ENCODE data around the gene LMNTD2.

Gene LMNTD2

DNA sequence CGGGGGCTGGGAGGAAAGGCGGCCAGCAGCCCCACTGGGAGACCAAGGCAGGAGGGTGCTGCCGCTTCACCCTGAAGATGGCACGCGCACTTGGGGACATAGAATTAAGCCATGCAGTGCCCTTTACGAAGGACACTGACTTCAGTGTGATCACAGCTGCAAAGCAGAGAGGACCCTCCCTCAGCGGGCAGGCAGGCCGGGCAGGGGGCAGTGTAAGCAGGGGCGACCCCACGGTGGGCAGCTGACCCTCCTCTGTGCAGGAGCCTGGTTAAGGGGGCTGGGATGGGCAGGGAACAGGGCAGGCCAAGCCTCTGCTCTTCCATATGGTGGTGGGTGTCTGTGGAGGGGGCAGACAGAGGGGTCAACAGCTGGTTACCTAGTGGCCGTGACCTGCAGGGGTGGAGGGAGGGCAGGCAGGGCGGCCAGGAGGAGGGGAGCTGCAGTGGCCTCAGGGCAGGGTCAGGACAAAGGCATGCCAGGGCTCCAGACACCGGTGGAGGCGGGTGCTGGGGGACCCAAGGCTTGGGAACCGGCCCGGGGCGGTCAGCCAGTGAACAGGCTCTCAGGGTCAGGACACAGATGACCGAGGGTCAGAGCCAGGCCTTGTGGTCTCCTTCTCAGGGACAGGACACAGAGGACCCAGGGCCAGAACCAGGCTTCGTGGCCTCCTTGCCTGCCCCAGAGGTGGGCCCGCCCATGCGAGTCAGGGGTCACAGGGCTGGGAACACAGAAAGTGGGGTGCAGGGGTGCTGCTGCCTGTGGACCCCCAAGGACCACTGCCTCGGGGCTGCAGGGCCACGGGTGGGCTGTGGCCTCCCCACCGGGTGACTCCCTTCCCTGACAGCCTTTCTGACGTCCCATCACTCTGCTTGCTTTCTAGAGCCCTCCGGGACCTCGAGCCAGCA lies 7.2 kb downstream of the LMNTD2 start:
- no peak for DNase-seq

DNA sequence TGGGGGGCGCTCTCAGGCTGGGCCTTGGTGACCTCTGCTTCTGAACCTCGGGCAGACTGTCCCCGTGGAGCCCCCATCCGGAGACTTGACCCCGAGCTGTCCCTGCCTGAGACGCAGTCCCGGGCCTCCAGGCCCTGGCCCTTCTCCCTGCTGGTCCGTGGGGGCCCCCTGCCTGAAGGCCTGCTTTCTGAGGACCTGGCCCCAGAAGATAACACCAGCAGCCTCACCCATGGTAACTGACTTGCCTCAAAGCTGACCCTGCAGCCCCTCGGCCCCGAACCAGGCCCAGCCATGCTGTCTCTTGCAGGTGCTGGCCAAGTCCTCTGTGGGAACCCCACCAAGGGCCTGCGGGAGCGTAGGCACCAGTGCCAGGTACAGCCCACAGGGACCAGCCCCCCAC lies 8.9 kb downstream of the LMNTD2 start:
- DNase-seq = no peak

DNA sequence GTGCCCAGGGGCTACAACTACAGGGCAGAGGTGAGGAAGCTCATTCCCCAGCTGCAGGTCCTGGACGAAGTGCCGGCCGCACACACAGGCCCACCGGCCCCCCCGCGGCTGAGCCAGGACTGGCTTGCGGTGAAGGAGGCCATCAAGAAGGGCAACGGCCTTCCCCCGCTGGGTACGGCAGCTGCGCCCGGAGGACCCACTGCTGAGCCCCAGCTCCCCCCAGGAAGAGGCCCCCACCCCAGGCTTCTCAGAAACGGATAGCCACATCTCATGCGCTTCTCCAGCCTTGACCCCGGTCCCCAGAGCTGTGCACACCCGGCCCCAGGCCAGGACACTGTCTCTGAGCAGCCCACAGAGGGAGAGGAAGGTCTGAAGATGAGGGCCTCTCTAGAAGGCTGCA lies 9.4 kb downstream of the LMNTD2 start:
- no peak for DNase-seq

DNA sequence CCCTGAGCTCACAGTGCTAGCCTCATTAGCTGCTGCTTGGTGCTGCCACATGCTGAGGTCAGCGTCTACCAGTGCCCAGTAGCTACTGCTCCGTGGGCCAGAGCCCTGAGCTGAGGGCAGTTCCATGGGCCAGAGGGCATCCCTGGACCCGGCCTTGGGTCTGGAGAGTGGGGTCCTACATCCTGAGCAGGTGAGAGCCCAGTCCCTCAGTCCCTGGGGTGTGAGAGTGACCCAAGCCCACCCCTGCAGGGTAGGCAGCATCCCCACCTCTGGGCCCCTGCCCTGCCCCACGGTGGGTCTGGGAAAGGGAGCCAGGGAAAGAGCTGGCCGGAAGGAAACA lies 9.8 kb downstream of the LMNTD2 start:
- no peak for DNase-seq

DNA sequence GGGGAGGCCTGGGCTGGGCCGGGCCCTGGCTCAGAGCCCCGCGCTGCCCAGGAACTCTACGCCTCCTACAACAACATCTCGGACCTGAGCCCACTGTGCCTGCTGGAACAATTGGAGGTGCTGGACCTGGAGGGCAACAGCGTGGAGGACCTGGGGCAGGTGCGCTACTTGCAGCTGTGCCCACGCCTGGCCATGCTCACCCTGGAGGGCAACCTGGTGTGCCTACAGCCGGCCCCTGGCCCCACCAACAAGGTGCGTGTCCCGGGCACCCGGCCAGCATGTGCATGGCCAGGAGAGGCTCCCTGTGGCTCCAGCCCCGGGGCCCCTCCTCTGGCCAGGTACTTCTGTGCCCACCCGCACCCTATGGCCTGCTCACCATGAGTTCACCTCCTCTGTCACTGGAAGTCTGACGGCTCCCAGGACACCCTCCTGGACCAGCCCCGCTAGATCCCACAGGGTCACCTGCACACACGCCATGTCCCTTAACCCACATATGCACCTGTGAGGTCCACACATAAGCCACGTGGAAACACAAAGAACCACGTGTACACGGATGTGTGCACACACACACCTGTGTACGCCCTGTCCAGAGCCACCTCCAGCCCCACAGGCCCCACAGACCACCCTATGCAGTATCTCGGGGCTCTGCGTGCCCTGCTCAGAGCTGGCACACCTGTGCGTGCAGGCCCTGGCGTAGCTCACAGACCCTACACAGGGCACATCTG lies 10.4 kb downstream of the LMNTD2 start:
- DNase-seq = no peak

DNA sequence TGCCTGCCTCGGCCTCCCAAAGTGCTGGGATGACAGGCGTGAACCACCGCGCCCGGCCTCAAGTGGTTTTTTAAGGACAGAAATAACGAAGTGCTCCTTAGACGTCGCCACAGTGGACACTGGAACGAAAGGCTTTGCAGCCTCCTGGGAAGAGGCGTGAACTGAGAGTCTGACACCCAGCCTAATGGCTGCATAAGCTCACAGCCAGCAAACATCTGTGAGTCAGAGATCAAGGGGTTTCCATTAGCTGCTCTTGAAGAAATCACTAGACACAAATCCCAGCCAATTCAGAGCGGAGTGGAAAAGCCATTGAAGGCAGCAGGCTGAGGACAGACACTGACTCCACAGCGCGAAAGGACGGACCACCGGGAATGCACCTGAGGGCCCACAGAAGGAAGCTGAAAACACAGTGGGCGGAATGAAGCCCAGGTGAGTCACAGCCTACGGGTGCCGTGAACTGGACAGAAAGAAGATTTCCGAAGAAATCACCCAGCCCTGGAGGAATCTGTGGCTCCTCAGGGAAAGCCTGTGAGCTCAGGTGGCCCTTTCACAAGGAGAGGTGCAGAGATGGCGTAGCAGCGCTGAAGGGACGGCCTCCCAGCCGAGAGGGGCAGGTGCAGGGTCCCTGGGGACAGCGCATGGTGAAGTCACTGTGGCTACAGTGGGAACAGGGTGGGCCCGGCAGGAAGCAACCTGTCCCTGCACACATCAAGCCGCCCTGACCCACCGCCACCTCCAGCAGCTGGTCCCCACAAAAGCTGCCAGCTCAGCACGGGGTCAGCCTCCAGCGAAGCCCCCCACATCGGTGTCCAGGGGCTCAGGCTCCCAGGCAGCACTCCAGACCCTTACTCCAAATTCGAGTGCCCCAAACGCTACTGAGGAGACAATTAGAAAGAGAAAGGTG lies 11.6 kb downstream of the LMNTD2 start:
- no peak for DNase-seq

DNA sequence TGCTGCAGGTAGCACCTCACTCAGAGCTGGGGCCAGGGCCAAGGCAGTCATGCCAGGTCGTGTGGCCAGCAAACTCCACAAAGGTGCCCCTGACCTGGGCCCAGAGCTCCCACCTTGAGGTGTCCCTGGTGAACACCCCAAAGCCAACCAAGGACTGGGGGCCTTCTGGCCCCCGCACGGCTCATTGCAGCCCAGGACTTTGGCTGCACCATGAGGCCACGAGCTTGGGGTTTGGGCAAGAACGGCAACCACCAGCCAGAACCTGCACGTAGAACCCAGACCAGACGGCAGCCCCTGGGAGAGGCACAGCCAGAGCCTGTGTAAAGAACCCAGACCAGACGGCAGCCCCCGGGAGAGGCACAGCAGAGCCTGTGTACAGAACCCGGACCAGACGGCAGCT lies 15.4 kb downstream of the LMNTD2 start:
- DNase-seq = no peak

DNA sequence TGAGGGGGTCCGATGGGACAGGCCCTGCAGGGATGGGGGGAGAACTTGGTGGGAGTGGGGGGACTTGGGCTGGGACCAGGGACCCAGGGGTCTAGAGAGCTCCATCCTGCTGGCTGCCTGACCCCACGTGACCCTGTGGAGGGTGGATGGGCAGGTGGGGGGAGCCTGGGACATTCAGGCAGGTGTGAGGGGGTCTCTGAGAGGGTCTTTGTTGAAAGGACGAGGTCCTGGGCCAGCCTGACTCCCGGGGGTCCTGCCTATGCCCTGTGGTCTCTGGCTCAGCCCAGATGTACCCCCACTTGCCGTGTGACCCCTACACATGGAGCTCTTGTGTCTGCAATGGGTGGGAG lies 15.7 kb downstream of the LMNTD2 start:
- DNase-seq = no peak

DNA sequence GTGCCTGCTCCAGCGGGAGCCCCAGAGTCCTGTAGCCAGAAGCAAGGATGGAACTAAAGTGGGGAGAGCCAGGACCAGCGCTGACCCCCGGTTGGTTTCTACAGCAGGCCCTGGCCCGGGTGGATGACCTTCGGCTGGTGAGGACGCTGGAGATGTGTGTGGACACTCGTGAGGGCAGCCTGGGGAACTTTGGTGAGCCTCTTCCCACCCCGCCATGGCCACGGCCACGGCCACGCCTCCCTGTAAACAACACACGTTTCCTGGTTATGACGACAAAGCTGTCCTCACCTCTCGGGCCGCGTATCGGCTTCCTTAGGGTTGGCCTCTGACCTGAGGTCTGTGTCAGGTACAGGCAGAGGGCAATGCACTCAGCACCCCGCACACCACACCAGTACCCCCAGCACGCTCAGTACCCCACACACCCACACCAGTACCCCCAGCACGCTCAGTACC lies 19.1 kb downstream of the LMNTD2 start:
- DNase-seq = no peak

DNA sequence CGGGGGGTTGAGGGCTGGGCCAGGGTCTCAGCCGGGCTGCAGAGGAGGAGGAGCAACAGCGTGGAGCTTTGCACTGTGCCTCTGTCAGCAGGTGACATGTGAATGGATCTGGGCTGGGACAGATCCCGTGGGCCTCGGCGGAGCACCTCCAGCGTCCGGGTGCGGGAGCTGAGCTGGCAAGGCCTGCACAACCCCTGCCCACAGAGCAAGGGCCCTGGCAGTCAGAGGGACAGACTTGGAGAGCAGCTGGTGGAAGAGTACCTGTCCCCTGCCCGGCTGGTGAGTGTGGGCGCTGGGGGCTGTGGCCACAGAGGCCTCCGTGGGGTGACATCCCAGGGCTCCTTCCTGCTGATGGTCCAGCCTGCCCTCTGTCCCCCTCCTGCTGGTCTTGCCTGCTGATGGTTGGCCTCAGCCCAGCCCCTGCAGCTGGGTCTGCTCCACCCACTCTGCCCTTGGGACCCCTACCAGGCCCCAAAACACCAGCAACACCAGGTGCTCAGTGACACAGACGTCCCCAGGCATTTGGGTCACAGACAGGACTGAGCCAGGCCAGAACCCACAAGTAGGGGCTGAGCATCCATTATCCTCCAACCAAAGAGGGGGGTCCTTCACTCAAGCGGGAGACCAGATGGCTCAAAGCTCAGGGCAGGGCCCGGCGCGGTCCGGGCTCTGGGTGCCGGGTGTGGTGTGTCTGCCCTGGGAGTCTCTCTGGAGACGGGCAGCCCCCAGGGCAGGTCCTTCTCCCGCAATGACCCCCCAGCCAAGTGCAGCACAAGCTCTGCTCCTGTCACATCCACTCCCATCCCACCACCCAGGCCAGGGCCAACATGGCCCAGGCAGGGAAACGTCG lies 19.7 kb downstream of the LMNTD2 start:
- DNase-seq = no peak

DNA sequence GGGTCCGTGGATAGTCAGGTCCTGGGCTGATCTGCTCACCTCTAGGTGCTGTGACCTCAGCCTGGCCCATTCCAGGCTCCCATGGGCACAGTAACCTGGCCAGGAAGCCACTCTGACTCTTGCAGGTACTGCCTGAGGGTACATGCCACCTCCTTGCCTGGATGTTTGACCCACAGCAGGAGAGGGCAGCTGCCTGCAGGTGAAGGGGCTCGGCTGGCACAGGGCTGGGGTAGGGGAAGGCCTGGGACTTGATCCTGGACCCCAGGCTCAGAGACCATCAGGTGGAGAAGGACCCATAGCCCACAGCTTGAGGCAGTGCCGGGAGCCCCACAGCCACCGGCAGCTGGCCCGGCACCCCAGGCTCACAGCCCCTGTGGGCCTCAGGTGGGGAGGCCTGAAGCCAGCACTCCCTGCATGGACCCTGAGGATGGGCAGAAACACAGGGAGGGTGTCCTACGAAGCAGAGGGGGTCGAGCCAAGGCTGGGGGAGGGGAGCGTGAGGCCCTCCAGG lies 20.5 kb downstream of the LMNTD2 start:
- DNase-seq = no peak

DNA sequence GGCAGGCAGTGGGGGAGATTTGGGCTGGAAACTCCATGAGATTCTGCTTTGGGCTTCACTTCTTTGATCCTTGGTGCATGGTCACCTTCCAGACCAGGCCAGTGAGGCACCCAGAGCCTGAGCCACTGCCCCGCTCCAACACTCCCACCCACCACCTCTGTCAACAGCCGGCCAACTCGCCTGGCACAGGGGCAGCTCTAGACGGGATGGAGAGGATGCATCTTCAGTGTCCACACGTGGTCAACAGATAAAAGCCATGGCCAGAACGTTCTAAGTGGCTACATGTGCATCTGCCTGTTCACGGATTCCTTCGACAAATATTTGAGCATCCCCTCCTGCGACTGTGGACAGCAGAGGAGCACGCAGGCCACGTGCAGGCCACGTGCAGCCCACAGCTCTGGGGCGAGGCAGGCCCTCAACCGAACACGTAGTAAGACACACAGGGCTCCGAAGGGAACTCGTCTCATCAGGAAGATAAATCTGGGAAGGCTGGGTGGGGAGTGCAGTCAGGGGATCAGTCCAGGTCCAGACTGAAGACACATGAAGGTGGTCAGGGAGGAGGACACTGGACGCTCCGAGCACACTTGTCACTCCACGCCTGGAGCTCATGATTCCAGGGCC lies 22.0 kb downstream of the LMNTD2 start:
- DNase-seq = no peak

DNA sequence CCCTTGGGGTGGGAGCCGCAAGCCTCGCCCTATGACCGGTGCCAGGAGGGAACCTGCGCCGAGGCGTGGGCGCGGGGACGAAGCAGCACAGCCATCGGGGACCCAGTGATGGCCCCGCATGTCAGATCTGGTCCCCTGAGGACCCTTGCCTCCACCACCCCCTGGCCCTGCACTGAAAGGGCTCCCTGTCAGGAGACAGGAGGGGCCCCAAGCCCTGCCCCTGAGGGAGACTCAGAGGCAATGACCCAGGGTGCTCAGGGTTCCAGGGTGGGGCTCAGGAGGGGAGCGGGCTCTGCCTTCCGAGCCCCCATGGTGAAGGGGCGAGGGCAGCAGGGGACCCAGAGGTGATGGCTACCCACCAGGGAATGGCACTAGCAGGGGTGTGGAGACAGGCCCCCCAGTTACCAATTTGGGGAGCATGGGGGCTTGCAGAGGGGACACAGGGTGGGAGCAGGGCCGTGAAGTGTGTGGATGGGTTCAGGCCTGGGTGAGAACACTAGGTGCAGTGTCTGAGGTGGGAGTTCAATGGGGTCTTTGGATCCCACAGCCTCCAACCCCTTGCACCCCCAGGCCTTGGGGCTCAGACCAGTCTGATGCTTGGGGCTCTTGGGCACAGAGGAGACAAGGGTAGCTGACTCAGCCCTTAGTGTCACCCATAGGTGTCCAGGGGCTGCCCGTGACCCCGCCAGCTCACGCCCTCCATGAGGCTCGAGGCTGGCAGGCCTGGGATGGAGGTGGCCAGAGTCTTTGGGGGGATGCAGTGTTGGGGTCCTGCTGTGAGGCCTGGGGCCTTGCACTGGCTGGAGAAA lies 22.7 kb downstream of the LMNTD2 start:
- no peak for DNase-seq

DNA sequence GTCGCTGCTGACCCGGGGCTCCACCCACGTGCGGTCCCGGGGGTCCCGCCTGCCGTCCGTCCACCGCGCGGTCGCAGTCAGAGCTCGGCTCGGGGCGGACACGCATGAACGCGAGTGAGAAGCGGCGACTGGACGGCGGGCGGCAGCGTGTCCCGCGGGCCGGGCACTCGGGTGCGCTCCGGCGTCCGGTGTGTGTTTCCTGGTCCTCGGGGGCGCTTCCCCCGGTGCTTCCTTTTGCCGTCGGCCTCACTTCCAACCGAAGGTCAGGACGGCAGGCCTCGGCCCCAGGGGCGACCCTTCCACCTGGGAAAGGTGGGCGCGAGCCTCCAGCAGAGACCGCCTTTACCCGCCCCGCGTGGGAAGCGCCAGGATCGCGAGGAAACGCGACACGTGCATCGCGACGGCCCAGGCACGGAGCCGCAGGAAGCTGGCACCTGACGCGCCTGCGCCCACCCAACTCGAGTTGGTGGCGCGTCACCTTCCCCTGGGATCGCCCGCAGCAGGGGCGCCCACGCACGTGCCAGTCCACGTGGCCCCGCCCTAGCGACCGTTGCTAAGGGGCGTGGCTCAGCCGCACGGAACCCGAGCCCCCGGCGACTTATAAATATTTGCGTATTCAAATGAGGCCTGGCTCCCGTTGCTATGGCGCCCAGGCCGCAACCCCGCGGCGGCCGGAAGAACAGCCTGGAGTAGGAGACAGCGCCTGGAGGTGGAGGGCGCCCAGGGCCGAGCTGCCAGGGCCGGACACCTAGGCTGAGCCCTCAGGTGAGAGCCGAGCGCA lies 23.5 kb downstream of the LMNTD2 start, which contains the start of gene LRRC56:
Gene LRRC56 (plus strand): TSS at position 687 of the 781 bp plus-strand sequence. CDS start 3,158 bp downstream, outside the sequence.
- peak; percentile 91 to 95 for DNase-seq

DNA sequence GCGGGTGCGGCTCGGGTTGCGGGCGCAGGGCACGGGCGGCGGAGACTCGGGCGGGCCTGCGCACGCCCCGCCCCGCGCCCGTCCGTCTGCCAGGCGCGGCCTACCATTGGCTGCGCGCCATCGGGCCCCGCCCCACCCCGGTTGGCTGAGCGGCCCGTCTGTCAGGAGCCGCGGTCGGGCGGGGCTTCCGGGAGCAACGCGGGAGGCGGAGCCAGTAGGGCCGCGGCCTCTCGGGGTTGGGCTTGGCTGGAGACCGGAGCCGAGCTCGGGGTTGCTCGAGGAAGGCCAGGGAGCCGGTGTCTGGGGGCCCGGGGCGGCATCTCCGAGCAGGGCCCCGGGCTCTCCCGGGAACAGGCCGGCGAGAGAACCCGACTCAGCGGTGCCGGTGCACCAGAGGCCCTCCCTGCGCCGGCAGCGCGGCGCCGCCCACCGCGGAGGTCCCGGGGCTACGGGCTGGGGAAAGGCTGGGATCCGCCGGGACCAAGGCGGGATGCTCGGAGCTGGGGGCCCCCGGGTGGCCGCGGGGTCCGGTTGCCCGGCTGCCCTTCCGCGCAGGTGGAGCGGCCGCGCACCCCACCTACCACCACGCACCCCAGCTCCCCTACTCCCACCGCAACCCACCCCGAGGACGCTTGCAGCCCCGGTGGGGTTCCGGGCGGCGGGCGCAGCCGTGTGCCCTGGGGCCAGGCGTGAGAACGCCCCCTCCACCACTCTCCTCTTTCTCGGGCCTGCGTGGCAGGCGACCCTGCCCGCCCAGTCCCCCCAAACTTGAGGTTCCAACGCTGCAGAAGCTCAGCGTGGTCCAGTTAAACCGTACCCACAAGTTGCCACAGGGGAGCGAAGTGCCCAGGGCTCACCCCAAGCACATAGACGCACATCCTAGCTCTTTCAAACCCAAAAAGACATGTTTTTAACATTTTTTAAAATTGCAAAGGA lies 24.8 kb downstream of the LMNTD2 start, which contains the start of gene HRAS:
Gene HRAS (minus strand): TSS at position 58 of the 936 bp plus-strand sequence.
- DNase-seq = peak; percentile 93 to 96

DNA sequence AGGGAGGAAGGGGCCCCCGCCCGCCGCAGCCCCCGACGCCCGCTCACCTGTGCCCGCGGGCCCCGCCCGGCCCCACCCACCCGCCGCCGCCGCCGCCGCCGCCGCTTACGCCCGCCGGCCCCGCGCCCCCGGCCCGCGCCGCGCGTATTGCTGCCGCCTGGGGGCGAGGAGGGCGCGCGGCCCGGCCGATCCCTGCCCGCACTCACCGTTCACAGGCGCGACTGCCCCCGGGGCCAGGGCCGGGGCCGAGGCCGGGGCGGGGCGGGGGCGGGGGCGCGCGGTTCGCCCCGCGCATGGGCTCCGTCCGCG lies 25.4 kb downstream of the LMNTD2 start:
- no peak for DNase-seq

DNA sequence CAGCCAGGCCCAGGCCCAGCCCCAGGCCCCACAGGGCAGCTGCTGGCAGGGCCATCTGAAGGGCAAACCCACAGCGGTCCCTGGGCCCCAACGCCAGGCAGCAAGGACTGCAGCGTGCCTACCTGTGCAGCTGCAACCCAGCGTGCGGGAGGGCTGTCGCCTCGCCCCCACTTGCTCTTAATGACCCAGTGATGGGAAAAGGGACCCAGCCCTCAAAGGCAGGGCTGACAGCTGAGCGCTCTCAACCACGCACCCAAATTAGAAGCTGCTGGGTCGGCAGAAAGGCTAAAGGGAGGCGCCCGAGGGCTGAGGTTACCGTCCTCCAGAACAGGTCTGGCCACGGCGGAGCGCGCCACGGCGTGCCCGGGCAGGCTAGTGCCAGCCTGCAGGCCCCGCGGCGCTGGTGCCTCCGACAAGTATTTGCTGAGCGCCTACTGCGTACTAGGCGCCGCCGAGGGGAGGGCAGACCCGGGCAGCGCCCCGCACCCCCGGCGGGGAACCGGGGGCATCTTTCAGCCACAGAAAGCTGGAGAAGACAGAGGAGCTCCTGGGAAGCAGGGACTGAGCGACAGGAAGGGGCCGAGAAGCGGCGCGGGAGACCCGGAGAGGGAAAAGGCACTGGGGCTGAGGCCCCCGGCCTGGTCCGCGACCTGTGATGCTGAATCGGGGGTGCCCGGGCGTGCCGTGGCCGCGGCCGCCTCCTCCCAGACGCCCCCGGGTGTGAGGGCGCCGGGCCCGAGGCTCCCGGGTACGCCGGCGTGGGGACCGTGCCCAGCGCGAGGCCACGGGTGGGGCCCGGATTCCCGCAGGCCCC lies 25.9 kb downstream of the LMNTD2 start:
- peak in 1 of 2 experiments; percentile 53 for DNase-seq

All from Kasumi-1 (cell line).